NK-92 (cell line): ENCODE results near the gene EPAS1.

ENCODE experiments used
- DNase-seq: peaks from one replicate; lab custom pipeline; 2025; ENCODE audit not compliant: unreplicated experiment; lab: John Stamatoyannopoulos, UW

Gene EPAS1

DNA sequence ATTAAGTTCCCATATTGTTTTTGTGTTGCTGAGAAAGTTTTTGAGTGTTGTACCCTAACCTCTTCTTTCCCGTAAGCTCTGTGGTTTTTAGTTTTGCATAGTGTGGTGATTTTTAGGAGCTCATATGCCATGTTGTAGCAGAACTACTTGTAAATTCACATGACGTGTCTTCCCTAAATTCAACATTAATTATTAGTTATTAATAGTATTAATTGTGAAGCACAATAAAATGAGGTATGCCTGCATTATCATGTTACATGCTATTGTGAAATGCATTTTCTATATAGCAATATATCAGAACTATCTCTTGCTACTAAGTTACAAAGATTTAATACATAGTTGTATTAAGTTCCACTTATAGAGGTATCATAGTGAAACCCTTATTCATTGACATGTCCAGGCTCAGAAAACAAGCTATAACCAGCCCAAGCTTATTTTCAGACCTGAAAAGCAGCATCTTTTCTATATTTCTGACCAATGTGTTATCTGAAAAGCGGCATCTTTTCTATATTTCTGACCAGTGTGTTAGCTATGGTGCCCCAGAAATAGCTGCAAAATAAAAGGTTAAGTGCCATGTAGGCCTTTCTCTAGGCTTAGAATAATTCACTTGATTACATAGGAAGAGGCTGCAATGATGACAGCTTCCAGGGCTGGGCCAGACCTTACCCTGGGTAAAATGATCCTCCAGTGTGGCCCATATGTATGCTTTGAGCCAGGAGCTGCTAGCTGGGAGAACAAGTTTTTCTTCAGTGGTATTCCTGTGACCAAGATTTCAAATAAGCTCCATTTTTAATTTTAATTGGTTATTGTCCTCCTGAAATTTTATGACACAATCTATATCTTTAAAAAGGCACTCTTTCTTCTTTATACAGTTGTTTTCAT is 21.6 kb downstream of the EPAS1 start:
- no peak for DNase-seq

DNA sequence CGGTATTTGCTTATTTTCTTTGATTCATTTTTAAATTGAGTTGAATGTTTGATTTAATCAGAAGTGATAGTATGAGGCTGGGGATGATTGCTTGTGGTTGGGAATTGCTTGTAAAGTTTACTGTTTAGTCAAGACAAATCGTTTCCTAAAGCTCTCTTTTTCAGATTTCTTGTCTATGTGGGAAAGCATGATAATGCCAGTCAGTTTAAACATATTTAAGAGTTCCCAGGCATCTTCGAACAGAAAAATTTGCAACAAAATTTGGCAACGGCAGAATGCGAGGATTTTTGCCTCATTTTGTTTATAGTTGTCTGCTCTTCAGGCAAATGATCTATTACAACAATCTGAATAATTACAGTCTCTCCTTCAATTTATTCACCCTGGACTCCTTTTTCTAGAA is 22.5 kb downstream of the EPAS1 start:
- DNase-seq: no peak

DNA sequence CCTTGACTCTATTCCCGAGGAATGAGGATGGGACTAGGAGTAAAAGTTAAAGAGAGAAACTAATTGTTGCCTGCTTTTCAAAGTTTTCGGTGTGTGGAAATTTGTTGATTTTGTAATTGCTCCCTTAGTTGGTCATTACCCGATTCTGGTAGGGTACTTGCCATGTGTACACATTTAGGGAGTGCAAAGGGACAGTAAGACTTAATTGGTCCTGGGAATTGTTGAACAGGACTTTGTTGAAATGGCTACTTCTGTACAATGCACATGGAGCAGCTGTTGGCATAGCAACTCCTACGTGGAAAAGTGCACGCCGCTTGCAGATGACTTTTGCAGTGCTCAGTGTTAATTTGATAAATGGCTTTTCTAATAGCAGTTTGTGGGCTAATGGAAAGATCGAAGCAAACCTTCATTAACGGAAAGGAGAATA is 22.9 kb downstream of the EPAS1 start:
- no peak for DNase-seq

DNA sequence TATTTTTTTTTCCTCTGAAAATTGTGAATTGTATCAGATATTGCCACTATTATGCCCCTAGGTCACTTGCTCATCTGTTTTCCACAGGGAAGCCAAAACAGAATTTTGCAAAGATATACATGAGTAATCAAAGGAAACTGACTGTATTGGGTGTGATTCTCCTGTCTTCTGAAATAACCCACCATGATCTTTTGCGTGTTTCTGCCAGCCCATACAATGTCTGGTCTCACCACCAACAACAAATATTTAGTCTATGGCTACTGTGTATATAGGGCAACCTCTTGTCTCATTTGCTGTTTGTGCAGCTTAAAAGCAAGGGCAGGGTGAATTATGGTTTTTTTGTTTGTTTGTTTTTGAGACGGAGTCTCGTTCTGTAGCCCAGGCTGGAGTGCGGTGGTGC is 26.5 kb downstream of the EPAS1 start:
- DNase-seq: no peak

DNA sequence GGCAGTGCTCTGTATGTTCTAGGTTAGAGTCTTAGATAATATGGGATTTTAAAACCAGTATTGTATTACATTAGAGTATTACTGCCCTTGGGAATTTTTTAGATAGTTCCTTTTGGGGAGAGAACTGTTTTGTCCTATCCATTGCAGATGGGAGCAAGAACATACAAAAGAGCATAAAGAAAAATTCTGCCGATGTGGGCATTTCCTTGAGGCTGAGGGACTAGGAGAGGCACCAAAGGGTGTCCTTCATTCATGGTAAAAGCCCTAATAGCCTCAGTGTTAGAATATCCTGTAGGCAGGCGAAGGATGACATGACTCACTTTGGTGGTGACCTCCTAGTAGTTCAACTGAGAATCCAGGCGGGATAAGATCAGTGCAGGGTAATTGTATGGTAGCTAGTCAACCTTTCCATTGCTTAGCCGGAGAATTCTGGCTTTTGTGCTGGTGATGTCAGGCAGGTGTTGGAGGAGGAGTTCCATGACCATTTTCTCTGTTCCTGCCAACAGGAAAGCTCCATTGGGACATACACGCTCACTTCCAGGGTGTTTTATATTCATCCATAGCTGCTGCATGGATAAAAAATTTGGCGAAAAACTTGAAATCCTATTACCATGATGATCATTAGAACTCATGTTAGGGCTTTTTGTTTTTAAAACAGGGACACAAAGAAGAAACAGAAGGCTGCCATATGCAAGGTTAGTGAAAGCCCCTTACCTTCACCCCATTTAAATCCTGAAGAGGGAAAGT is 28.1 kb downstream of the EPAS1 start:
- no peak for DNase-seq

DNA sequence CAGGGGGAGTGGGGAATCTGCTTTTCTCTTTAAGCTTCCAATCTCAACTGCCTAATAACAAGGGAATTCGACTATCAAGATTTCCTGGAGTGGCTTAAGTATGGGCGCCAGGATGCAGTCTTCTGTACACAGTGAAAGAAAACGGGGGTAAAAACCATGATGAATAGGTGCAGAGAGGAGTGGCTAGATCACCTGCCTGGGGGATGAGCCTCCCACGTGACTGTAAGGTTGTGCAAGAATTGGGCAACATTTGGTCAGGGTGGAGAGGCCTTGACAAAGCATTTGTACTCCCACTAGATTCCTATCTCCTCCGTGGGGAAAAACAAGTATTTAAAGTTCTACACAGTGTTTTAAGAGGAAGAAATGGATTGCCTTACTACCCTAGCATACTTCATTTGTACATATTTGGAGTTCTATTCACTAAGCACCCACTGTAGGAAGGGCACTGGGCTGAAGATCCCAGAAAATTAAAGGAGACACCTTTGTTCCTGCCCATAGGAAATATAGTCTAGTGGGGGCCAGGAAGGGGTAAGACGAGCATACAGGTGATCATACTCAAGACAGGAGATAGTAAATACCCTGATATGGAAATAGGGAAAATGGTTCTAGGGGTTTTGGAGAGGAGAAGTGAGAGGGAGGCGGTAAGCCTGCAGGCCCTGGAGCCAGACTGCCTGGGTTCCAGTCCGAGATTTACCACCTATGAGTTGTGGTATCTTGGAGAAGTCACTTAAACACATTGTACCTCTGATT is 29.2 kb downstream of the EPAS1 start:
- no peak for DNase-seq

DNA sequence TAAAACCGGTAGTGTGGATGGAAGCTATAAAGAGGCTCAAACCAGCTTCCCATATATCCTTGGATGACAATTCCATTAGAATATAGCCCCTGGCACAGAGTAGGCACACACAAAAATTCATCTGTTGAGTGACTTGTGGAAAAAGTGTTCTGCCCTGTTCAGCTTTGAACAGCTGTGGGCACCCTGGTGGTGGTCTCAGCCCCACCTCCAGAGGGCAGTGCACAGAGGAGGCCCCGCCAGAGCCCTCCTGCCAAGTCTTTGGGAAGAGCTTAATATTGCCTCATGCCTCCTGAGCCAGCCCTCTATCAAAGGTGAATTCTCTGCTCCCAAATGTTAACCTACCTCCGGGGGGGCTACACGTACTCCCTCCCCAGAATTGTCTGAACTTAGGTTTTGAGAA is 30.4 kb downstream of the EPAS1 start:
- no peak for DNase-seq

DNA sequence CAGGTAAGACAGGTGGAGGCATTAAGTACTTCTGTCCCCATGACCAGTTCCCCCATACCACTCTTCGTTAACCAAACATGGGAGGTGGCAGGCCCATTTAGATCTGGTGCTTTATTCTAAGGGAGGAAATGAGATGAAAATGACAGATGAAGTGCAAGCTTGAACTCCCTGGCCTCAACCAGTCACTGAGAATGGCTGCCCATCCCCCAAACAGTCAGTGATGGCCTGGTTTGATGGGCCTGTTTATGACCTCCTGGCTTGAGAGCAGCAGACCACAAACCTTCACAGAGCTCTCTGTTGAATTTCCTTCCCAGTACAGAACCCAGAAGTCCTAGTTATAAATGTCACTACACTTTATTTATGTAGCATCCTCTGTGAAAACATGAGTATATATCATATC is 31.1 kb downstream of the EPAS1 start:
- DNase-seq: no peak

DNA sequence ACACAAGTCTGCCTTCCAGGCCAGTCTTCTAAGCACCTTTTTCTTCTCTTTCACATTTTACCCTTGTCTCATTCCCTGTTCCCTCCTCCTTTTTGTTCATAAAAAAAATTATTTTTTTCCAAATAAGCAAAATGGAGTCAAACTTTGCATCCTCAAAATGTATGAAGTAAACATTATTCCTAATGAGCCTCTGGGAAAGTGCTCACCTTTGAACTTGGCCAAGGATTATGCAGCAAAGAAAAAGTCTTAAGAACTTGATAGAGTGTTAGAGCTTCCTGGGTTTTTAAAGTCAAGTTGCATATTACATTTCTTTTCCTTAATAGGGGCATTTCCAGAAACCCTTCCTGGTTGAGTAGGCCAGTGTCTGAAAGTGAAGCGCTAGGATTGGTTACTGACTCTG is 31.6 kb downstream of the EPAS1 start:
- DNase-seq: no peak

DNA sequence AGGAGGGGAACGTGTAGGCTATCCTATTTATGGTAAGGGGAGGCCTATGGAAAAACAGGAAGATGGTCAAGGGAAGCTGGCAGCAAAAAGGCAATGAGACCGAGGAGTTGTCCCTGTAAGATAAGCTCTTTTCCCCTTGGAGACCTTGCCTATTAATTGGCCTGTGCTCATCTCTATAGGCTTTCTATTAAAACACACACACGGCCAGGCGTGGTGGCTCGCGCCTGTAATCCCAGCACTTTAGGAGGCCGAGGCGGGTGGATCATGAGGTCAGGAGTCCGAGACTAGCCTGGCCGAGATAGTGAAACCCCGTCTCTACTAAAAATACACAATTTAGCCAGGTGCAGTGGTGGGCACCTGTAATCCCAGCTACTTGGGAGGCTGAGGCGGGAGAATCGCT is 32.1 kb downstream of the EPAS1 start:
- DNase-seq: no peak

DNA sequence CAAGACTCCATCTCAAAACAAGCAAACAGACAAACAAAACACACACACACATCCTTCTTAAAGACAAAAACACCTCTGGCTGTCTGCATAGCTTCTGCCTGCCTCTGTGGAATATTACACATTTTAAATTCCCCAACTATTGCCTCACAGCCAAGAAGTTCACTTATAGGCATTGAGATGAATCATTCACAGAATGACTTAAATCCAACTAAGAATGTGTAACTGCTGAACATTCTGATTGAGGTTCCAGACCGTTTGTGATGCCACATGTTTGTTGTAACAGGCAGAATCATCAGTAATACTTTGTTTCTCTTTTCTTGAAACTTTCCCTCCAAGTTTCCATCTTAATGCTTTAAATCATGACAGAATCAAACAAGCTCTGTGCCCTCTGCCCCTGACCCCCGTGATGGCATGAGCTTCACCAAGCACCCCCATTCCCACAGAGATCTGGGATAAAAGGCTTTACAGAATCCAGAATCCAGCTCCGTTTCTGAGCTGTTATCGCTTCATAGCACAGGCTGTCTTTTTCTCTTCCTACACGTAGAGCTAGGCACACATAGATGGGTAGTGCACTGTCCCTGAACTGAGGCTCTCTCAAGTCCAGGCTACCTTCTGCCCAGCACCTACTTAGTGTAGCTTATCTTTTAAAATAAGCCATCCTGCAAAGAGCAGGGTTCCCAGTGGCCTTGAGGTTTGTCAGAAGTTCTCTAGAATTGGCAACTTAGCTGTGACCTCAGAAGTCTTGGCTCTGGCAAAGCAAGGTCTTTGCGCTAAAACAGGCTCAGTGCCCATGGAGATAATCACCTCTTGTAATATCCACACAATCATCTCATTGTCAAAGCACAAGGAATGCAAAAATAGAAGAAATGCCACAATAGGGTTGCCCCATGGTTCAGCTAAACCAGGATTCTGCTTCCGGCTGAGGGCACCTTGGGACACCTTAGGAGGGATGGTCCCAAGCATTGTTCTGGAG is 32.9 kb downstream of the EPAS1 start:
- no peak for DNase-seq

DNA sequence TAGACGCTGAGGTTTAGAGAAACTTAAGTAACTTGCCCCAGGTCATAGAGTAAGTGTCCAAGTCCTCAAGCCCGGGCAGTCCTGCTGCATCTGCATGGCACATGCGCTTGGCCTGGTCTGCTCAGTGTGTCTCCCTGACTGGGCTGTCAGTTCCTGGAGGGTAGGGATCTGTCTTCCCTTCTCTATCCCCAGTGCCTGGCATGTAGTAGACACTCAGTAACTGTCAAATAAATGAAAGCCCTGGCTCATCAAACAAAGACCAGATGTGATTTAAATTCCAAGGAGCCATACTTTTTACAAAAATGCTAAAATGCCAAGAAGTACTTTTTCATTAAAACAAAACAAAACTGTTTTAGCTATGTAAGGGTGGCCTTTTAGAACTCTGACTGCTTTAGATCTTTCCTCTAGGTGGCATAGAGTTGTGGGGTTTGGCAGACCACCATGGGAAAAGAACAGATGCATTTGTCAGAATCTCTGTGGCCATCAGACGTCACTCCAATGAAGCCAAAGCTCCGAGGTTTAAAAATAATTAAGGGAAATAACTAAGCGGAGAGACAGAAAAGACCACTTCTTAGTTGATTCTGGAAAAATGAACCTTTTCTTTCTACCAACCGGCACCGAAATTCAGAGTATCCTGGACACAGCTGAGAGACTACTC is 34.0 kb downstream of the EPAS1 start:
- DNase-seq: no peak

DNA sequence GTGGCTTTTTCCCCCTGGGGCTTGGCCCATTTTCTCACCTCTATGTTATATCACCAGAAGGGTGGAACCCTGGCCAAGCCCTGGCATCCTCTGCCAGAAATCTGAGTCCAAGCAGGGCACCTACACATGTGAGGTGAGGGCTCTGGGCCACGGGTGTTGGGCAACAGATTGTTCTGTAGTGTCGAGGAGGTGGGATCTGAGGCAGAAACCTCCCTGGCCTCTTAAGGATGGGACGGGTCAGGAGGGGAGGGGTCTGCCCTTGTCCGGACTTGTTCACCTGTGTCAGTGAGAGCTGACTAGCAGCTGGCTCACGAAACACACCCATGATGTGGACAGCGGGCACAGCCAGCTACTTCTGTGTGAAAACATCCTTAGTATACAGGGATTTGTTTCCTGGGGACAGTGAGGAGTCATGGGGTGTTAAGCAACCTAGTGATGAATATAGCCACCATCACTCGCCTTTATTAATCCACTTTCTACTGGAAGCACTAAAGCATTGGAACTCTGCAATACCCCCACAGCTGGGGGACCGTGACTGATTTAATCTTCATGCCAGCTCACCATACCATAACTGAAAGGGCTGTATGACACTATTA is 35.6 kb downstream of the EPAS1 start:
- no peak for DNase-seq

DNA sequence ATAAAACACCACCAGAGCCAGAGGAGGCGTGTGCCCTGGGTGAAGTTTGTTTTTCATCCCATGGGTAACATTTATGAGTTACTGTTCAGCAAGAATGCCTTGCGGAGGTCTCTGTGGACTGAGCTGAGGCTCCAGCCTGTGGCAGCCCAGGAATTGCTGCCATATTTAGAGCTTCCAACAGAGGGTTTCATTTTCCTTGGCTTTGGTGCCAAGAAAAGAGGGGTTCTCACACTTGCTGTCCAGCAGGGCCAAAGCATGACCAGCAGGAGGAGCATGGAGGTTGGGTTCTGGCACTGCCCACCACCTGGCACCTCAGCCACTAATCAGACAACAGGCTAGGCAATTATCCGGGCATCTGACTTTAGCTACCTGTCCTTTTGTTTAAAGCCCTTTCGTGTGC is 36.7 kb downstream of the EPAS1 start:
- no peak for DNase-seq

DNA sequence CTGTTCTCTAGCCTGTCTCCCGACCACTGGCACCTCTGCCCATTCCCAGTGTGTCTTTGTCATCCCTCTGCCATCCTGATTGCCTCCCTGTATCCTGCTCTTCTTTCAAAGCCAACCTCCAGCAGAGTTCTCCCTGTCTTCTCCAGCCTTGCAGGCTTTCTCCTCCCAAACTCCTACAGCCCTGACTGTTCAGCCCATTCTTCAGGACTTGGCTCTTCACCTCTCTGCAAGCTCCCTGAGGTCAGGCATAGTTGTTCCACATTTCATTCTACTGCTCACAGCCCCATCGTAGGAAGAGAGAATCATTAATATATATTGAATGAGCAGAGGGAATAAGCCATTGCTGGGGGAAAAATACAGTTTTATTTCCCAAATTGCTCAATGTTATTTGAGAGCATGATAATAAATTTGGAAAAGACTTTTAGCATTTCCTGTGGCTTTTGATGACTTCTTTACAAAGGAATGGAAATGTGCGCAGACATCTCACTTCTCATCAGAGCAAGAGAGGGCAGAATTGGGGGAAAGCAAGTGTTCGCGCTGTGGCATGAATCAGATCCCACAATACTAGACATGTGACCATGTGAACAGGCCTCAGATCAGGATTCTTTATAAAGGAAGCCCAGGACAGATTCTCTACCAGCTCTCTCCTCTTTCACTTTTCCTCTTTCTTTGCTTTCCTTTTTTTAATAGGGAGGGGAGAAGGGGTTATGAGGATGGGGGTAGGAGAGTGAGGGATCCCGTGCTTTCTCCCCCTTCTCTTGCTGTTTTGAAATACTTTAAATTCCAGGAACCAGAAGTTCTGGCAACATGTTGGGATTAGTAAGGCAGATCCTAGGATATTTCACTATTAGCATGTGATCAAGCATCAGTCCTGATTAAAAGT is 37.4 kb downstream of the EPAS1 start:
- DNase-seq: no peak

DNA sequence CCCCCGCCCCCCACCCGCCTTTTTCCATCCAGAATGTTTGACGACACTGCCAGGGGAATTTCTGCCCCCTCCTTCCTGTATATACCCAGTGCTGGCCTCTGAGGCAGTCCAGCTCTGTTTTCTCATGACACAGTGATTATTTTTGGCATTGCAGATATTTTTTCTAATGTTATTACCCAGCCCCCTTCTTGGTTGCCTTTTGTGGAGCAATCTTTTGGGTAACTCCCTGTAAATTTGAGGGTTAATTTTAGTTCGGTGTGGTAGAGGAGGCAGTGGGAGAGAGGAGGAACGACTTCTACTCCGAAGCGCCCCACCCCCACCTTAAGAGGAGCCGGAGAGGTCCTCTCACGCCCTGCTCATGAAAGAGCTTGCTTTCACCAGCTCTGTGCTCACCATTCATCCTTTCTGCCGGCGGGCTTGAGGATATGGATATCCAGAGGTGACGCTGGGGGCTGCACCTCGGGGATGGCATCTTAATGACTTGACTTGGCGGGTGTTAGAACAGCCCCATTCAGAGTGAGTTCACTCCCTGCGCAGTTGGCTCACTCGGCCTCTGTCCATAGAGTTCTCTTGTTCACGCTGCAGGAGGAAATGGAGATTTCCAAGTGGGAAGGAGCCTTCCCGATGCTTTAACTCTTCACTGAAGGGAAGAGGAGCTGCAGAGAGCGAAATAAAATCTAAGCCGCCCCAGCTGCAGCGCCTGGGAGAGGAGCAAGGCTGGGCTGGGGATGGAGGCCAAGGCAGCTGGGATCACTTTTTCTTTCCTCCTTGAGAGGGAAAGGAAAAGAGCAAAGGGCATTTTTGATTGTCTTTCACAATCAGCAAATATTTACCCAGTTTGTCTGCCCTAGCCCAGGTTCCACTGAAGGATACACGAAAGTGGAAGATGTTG is 38.4 kb downstream of the EPAS1 start:
- DNase-seq: no peak

DNA sequence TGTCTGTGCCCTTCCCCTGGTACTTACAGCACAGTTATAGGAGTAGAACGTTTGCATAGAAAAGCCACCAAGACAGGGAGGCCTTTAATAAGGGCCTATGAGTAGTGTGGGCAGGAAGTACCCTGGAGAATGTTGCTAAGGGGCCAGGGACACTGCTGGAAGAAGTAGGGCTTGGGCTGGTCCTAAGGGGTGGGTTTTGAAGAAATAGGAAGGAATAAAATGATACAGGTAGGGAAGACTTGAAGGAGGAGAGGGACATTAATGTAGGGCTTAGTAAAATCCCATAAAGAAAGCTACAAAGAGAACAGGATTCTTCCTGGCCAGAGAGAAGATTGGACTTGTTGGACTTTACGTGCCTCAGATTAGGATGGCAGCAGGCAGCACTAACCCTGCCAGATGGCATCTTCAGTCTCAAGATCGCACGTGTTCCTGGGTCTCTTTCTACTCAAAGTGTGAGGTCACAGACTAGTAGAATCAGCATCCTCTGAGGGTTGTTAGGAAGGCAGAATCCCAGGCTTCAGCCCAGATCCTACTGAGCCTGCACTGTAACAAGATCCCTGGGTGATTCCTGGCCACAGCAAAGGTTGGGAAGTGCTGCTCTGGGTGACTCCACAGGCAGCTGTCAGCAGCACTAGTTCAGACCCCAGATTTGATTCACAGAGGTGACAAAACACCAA is 39.2 kb downstream of the EPAS1 start:
- no peak for DNase-seq
